OCI-LY7 (cell line): Measurements from ENCODE around the gene CHM.

Experiments
- EZH2phosphoT487 ChIP-seq: fragments of 200-600 bp; sonication (generic); IDR thresholded peaks from 2 replicates; pipeline ENCODE4 v1.6.1; 2018; ENCODE audit warnings: low read depth, borderline replicate concordance, mild to moderate bottlenecking, mixed run types, antibody characterized with exemption, low read length, moderate library complexity, mixed read lengths
- TF ChIP-seq, protein P1 (sequence below): fragments of 200-600 bp; sonication (generic); conservative IDR thresholded peaks from 2 replicates; pipeline ENCODE4 v1.5.1; 2014; ENCODE audit warnings: mild to moderate bottlenecking, antibody characterized with exemption, low read length, moderate library complexity, mixed read lengths

DNA sequence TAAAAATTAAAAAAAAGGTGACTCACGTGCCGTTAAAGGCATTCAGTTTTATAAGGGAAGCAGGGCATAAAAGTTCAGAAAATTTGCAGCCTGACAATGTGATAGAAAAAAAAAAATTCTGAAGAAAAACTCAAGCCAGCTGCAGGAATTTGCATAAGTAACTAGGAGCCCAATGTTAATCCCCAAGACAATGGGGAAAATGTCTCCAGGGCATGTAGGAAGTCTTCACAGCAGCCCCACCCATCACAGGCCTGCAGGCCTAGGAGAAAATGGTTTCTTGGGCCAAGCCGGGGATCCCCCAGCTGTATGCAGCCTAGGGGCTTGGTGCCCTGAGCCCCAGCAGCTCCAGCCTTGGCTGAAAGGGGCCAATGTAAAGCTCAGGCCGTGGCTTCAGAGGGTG is 31.2 kb downstream of the CHM start:
- TF ChIP-seq, protein P1, sequence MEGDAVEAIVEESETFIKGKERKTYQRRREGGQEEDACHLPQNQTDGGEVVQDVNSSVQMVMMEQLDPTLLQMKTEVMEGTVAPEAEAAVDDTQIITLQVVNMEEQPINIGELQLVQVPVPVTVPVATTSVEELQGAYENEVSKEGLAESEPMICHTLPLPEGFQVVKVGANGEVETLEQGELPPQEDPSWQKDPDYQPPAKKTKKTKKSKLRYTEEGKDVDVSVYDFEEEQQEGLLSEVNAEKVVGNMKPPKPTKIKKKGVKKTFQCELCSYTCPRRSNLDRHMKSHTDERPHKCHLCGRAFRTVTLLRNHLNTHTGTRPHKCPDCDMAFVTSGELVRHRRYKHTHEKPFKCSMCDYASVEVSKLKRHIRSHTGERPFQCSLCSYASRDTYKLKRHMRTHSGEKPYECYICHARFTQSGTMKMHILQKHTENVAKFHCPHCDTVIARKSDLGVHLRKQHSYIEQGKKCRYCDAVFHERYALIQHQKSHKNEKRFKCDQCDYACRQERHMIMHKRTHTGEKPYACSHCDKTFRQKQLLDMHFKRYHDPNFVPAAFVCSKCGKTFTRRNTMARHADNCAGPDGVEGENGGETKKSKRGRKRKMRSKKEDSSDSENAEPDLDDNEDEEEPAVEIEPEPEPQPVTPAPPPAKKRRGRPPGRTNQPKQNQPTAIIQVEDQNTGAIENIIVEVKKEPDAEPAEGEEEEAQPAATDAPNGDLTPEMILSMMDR = no peak
- no peak for TF ChIP-seq EZH2phosphoT487
